GM21825 (cell line): Measurements from ENCODE around the gene ADK.

Experiments
- ATAC-seq: cut with Tn5 transposase; IDR thresholded peaks from one replicate; pipeline ENCODE4 v1.9.1; 2021; ENCODE audit warnings: mild to moderate bottlenecking, moderate library complexity; ENCODE audit not compliant: unreplicated experiment

The ADK gene

DNA sequence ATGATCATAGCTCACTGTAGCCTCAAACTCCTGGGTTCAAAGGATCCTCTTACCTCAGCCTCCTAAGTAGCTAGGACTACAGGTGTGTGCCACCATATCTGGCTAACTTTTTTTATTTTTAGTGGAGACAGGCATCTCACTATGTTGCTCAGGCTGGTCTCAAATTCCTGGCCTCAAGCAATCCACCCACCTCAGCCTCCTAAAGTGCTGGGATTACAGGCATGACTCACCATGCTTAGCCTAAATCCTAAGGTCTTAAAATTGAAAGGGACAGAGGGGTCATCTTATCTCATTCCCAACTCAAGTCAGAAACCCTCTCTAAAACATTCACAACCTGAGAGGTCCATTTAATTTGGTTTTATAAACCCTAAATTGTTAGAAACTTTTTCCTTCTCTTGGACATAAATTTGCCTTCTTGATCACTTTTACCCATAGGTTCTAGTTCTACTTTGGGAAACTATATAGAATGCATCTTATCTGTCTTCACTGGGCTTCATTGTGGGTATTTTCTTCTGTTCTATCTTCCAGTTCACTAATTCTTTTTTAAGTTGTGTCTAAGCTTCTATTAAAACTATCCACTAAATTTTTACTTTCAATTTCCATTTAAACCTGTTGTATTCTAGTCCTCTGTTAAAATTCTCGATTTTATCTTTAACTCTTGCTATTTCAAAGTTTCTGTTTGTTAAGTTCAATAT is 492.0 kb downstream of the ADK start:
- no peak for ATAC-seq

DNA sequence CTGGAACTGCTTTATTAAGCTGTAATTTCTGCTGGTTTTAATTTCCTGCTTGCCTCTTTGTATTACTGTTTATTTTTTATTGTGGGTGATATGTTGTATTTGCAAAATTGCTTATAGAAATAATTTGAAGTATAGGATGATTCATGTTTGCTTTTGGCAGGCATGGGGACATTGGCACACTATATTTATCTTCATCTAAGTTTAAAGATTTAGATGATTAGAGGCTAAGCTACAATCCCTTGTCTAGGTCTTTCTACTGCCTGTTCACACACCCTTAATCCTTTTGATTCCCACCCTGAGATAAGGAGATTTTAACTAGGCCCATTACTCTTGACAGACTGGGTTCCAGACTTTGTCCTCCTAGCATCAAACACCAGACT is 492.6 kb downstream of the ADK start:
- no peak for ATAC-seq

DNA sequence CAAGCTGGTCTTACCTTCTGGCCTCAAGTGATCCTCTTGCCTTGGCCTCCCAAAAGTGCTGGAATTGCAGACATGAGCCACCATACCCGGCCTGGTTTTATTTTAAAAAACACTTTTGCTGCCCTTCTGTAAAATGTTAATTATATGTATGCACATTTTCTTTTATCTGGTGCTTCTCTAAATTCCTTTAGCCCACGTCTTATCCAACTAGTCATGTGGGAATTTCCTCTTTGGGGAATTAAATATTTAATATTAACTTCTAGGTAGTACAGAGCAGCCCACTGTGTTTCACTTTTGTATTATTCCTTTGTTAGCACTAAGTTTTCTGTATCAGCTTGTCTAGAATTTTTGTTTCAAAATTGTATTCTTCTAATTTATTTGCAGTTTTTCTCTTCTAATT is 493.7 kb downstream of the ADK start:
- no peak for ATAC-seq

DNA sequence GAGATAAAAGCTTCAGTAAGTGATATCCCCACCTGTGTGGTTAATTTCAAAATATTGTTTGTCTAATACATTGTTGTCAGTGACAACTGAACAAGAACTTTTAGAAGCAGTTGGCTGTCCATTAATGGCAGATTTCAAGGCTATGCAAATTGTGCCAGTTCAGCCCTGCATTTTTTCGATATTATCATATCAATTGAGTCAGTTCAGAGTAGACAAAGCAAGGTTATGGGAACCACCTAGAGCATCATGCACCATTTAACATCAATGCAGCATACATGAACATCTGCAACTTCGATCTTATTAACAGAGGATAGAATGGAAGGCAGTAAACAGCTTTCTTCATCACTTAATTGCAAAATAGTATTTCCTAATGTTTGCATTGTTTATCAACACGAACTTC is 494.7 kb downstream of the ADK start:
- no peak for ATAC-seq

DNA sequence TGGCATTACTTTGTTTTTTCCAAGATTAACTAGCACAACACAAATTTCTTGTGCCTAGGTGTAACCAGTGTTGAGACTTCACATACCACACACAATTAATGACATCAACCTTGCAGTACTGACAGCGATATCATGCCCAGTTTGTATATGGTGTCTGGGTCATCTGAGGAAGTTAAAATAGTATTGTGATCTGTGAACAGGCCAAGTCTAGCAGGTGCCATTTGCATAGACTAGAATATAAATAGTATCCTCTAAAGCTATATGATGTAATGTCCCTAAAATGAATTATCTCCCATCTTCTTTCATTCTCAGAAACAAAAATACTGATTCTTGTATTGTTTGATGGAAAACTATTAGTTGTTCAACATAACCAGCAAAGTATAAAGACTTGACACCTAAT is 499.6 kb downstream of the ADK start:
- ATAC-seq: no peak

DNA sequence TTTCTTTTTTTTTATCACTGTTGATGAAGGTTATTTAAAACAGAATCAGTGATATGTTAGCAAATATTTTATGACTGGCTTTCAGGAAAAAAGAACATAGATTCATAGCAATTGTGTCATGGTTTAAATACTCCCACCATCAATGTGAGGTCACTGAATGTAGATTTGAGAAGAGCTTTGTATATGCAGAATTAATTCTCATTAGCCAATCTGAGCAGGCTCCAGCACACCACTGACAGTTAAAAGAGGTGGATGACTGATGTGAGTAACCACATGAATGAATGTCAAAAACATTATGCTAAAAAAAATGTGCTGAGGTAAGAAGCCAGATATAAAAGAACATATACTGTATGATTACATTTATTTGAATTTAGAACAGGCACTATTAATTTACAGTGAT is 500.5 kb downstream of the ADK start:
- ATAC-seq: no peak

DNA sequence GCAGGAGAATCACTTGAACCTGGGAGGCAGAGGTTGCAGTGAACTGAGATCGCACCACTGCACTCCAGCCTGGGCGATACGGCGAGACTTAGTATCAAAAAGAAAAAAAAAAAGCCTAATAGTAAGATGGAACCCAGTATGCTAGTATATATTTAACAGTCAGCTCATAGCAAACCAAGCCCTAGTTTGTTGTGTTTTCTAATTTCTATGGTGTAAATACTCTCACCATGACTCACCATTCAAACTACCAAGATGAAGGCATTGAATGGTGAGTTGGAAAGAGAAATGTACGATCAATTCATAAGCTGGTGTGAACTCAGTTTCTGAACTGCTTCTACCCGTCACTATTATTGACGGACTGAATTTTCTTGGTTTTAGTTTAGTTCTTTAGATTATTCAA is 501.6 kb downstream of the ADK start:
- no peak for ATAC-seq

DNA sequence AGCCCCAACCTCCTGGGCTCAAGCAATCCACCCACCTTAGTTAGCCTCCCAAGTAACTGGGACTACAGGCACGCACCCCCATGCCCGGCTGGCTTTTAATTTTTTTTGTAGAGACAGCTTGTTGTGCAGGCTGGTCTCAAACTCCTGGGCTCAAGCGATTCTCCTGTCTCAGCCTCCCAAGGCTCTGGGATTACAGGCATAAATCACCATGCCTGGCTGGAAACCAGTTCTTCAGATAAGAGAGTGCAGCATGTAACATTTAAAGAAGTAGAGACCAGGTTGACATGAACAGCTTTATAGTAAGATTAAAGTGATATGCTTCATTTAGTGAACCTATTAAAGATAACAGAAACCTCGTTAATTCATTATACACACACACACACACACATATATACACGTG is 507.5 kb downstream of the ADK start:
- ATAC-seq: no peak

DNA sequence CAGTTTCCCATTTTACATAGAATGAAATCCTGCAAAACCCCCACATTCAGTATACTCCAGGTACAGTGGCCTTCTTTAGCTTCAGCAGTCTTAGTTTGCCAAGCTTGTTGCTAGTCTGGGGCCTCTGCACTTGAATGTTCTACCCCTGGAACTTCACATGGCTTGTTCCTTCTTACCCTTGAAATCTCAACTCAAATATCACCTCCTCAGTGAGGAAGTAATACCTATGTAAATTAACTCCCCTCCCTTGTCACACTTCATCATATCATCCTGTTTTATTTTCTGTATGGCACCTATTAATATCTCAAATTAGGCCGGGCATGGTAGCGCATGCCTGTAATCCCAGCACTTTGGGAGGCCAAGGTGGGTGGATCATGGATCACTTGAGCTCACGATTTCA is 511.6 kb downstream of the ADK start:
- no peak for ATAC-seq

DNA sequence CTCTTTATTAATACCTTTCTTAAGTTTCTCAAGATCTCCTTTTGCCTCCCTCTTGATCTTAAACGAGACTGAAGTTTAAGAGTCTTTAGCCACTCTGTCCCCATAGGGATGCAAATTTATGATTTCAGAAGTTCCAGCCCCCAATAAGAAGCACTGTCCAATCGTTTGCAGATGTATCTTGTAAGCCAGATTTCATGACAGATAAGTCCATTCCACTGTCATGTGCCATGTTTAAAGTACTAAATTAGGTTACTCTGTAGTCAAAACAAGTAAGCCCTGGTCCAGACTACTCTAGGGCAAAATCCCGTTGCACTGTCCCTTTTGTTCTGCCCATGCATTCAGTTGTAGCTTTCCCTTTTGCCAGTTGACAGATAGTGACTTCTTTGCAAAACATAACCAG is 518.2 kb downstream of the ADK start:
- ATAC-seq: no peak

DNA sequence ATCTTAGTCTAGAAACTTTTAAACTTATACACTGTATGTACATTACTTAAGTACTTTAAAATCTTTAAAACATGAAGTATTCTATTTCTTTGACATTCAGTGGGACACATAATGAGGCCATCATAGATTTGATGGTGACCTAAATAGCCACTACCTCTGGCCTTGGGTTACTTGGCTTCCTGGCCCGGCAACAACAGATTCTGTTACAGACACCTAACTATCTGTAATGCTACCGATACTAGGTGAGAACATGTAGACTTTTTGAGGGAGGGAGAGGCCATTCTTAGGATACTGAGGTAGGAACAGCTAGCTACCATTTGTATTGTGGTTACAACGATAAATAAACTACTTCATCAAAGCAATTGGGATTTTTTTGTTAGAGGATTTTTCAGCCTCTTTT is 520.7 kb downstream of the ADK start:
- no peak for ATAC-seq

DNA sequence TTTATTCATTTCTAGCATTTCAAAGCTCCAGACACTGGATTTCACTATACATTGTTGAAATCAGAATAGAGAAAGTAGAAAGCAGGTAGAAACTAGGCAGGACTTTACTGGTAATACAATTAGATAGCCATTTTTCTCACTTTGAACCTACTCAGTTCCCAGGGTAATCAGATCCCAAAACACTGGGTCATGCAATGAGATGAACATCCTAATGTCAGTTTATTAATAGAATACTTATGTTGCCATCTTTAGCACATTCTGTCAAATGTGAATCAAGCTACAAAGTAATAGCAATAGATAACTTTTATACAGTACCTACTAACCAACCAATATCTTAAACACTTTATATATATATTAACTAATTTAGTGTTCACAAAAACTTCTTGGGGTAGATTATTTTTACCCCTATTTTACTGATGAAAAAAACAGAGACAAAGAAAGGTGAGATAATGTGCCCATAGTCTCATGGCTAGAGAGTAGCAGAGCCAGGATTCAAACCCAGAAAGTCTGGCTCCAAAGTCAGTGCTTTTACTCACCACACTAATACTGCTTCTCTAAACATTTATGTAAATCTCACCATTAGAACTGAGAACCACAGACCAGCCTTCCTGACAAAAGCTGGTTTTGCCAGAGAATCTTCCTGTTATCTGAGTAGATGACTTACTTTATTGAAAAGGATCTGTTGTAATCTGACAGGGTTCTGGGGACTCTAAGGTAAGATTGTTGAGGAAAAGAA is 521.6 kb downstream of the ADK start:
- ATAC-seq: no peak

DNA sequence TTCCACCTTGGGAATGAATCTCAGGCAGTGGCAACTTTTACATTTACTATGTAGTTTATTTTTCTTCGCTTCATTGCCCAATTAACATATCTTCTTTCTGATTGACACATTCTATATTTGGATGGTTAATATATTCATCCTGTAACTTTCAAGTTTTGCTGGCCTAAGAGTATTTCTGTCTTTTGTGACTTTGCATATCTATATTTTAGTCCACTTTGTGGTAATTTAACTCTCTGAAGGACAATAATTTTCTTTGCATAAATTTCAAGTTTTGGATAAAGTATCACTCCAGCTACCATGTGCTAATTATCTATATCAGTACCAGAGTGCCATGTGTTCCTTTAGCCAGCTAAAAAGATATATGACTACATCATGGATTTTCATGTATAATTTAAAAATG is 523.9 kb downstream of the ADK start:
- ATAC-seq: no peak

DNA sequence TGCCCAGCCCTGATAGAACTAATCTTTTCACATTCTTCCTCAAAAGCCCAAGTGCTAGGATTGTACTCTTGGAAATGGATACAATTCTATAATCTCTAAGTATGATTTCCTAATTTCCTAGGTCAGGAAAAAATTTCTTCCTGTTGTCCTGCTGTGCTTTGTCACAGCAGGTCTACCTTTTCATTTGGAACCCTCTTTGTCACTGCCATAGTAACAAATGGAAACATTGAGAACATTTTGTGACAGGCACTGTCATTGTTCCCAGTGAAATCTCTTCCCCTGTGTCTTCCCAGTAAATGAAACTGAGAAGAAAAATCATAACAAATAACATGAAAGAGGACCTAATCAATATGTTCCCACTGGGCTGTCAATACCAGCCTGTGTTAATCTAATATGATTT is 524.5 kb downstream of the ADK start:
- no peak for ATAC-seq

DNA sequence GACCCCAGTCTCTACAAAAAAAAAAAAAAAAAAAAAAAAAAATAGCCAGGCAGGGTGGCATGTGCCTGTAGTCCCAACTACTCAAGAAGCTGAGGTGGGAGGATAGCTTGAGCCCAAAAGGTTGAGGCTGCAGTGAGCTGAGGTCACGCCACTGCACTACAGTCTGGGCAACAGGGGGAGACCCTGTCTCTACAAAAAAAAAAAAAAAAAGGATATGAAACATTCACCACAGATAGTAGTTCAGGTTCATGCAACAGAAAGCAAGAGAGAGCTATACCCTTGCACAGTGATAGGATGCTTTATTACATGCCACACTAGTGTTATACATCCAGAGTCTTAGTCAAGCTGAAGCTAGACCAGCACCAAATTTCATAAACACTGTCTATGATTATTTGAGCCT is 526.9 kb downstream of the ADK start:
- peak; percentile 75 for ATAC-seq

DNA sequence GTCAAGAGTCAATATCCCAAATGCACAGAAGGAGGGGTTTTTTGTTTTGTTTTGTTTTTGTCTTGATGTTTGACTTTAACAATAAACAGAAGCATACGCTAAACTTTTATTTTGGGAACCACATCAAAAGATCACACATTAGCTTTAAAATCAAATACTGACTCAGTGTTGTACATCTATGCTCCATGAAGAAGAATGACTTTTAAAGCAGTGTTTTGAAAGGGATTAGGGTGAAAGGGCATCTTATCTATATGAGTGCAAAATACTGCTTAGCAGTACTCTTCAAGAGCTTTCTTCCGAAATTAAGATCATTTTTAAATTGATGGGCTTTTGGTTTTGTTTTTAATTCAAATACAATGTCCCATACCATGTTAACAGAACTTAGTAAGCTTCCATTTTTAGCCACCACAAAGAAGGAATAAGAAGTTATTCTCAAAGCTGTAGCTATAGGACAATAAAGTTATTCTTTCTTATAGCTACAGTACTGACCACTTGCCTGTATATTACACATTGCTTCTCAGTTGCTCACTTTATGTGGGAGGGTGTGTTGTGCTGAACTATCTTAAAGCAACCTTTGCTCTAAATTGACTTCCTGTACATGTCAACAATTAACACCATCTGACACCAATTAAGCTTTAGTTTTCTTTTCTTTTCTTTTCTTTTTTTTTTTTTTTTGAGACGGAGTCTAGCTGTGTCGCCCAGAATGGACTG is 531.1 kb downstream of the ADK start:
- ATAC-seq: no peak

DNA sequence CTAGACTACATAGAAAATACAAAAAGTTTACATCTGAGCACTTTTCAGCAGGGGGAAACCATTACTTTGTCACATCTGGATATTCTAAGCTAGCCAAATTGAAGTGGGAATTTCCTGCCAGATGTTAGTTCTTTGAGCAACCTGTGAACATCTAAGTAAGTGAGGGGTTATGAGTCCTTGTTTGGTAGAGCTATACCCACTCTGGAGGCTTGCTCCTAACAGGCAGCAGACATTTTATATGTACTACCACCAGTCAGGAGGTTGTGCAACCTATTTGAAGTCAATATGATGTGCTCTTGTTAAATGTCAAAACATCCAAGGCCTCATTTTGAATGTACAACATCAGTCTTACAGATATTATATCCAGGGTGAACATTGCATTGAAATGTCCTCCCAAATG is 532.0 kb downstream of the ADK start:
- ATAC-seq: no peak

DNA sequence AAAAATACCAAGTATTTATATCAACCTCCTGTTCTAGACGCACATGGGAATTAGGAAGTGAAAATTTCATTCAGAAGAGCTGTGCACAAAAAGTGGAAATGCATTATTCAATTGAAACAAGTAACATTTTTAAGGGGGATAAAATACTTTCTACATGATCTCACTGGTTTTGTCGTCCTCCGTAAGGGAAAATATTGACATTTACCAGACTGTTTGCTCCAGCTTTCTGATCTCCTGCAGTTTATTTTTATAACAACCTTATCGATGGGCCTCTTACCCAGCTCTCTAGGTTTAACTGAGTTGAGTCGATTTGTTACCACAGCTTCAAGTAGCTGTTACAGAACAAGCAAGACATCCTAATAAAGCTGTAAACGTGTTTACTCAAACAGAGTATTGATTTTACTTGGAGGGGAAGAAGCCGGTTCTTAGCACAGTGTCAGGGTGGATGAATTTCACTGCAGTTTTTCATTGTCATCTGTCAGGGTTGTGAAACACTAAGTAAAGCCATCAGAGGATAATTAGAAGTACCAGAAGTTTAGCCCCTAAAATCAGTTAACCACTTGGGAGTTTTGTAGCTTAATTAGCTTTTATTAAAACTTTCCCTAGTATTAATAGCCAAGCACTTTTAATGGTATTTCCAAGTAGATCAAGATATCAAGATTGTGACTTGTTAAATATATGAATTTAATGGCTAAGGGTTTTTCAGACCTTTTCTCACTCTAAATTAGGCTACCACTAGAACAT is 532.8 kb downstream of the ADK start:
- no peak for ATAC-seq

DNA sequence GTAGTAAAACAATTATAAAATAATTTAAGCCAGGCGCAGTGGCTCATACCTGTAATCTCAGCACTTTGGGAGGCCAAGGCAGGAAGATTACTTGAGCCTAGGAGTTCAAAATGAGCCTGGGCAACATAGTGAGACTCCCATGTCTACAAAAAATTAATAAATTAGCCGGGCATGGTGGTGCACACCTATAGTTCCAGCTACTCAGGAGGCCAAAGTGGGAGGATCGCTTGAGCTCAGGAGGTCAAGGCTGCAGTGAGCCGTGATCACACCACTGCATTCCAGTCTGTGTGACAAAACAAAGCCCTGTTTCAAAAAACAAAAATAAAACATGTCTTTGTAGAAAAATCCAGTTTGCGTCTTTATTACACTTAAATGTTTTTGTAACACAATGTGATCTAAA is 533.4 kb downstream of the ADK start:
- ATAC-seq: no peak

DNA sequence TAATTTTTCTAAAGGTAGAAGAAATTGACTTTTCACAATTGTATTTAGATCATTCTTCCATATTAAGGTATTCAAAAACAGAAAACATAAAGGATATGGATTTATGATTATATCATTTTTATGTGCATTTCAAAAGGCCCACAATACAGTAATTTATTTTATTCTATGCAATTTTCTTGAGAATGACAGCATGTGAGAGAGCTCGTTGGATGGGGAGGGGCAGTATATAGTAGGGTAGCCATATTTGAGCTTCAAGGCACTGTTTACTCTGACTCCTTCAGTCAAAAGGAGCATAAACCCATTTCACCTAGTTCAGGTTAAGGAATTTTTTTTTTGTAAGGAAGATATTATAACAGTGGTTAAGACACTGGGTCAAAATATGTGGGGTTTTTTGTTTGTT is 534.5 kb downstream of the ADK start:
- no peak for ATAC-seq

DNA sequence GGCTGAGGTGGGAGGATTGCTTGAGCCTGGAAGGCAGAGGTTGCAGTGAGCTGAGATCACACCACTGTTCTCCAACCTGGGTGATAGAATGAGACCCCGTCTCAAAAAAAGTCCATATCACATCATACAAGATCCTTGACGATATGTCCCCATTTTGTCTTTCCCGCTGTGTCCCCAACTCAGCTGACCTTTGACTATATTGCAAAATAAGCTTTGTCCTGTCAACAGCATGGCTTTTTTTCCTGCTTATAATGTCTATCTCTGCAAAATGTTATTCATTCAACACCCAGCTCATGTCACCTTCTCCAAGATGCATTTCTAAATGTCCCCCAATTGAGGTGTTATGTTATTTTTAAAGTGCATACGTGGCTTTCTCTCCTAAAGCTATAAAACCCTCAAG is 539.4 kb downstream of the ADK start:
- ATAC-seq: no peak

DNA sequence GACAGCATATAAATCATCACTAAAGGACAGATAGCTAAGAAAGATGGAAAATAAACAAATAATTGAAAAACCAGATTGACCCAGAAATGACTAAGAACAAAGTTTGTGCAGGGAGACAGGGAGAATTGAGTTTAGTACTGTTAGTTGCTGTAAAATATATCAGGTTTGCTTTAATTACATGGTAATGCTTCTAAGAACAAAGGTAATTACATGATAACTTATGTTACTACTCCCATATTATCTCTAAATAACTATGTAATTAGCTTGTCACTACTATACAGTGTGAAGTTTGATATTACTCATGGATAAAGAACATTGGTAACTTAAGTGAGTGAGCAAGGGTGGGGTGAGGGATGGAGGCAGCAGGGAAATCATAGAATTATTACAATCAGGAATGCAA is 540.1 kb downstream of the ADK start:
- ATAC-seq: no peak
